WERI-Rb-1 (cell line): ENCODE results near the gene DSTN.

ENCODE experiments used
- DNase-seq: peaks from one replicate; pipeline ENCODE4 v3.0.0-alpha.2; 2020
- H3K27ac ChIP-seq: fragments of 250-450 bp; sonication (Bioruptor Pico); 2 replicates; pipeline ENCODE4 v1.5.1; 2020; ENCODE audit warnings: mild to moderate bottlenecking, moderate library complexity
- H3K27me3 ChIP-seq: fragments of 250-450 bp; sonication (Bioruptor Pico); 2 replicates; pipeline ENCODE4 v1.5.1; 2021; ENCODE audit warnings: mild to moderate bottlenecking, low read depth, moderate library complexity; ENCODE audit not compliant: insufficient read depth, severe bottlenecking
- H3K36me3 ChIP-seq: fragments of 250-450 bp; sonication (Bioruptor Pico); 2 replicates; pipeline ENCODE4 v1.5.1; 2020; ENCODE audit warnings: mild to moderate bottlenecking, moderate library complexity
- H3K4me3 ChIP-seq: 2 replicates; pipeline ENCODE4 v1.5.1; 2011; ENCODE audit warnings: low read depth, mild to moderate bottlenecking, control low read depth, low read length
- H3K9me3 ChIP-seq: fragments of 250-450 bp; sonication (Bioruptor Pico); 2 replicates; pipeline ENCODE4 v1.5.1; 2021; ENCODE audit warnings: mild to moderate bottlenecking, moderate library complexity; ENCODE audit not compliant: severe bottlenecking
- TF ChIP-seq, protein P1 (sequence below): IDR thresholded peaks from 2 replicates; pipeline ENCODE4 v1.5.1; 2011; ENCODE audit warnings: low read depth, mild to moderate bottlenecking, control low read depth, inconsistent platforms, low read length

DSTN gene

DNA sequence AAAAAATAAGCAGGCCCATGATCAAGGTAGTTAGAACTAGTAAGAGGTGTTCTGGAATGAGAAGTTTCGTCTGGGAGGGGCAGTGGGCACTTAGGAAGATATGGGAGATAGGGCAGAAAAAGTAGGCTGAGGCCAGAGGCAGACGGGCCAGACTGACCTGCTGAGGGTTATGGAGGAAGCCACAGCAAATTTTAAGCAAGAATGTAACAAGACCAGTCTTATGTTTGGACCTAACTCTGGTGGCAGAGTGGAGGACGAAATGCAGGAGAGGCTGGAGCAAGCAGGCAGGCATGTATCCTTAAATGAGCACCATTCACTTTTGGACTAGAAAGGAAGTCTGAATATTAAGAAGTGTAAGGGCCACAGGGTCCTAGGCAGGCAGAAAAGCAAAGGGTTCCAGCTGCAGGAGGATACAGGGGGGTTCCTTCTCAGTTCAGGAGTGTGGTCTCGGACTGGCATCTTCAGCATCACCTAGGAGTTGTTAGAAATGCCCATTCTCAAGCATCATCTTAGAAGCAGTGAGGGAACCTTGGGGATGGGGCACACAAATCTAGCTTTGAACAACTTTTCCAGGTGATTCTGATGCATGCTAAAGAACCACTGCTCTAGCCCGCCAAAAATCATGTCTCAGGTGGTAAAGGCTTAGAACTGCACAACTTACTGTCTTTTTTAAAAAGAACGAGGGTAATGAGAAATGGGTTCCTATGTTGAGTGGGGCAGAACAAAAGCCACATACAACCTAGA lies 1.7 kb upstream of the DSTN start:
- Histone ChIP-seq H3K36me3 (no peaks in the 10 kb centered on the region; the same call in none of the 2 replicates), H3K27me3 (no peaks in the 10 kb centered on the region), H3K4me3 (peak overlapping the region; percentile 96), H3K9me3 (no peaks in the 10 kb centered on the region), H3K27ac (no peak overlapping the region; the same call in 1 of the 2 replicates)
- no peak for DNase-seq
- TF ChIP-seq, protein P1, sequence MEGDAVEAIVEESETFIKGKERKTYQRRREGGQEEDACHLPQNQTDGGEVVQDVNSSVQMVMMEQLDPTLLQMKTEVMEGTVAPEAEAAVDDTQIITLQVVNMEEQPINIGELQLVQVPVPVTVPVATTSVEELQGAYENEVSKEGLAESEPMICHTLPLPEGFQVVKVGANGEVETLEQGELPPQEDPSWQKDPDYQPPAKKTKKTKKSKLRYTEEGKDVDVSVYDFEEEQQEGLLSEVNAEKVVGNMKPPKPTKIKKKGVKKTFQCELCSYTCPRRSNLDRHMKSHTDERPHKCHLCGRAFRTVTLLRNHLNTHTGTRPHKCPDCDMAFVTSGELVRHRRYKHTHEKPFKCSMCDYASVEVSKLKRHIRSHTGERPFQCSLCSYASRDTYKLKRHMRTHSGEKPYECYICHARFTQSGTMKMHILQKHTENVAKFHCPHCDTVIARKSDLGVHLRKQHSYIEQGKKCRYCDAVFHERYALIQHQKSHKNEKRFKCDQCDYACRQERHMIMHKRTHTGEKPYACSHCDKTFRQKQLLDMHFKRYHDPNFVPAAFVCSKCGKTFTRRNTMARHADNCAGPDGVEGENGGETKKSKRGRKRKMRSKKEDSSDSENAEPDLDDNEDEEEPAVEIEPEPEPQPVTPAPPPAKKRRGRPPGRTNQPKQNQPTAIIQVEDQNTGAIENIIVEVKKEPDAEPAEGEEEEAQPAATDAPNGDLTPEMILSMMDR, result no peak

DNA sequence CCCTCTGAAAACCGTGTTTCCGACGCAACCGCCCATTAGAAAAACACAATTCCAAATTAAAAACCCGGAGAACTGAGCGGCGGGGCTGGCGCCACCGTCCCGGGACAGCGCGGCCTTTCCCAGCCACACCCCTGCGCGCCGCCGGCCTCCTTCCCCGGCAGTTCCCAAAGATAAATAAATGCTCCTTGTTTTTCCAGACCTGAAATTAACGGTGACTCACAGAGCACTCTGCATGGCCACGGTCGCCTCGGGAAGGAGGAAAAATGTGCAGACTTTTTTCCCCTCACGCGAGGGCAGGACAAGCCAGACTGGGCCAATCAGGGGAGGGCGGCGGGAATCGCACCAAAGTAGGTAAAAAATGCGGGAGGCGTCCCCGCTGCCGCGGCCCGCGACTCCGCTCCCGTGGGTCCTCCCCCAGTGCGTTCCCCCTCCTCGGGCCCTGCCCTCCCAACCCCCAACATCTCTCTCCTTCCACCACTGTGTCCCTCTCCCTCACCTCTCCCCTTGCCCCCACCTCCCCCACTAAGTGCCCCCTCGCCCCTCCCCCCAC lies 828 bp upstream of the DSTN start:
- H3K27me3 ChIP-seq, result no peaks in the 10 kb centered on the region
- TF ChIP-seq, protein P1, result no peak
- H3K36me3 ChIP-seq, result peaks cover 1% of the 10 kb centered on the region
- no peaks in the 10 kb centered on the region for H3K9me3 ChIP-seq
- H3K4me3 ChIP-seq, result peak overlapping the region; percentile 96
- peak; percentile 61 for DNase-seq
- H3K27ac ChIP-seq, result peak overlapping the region; percentile 72

DNA sequence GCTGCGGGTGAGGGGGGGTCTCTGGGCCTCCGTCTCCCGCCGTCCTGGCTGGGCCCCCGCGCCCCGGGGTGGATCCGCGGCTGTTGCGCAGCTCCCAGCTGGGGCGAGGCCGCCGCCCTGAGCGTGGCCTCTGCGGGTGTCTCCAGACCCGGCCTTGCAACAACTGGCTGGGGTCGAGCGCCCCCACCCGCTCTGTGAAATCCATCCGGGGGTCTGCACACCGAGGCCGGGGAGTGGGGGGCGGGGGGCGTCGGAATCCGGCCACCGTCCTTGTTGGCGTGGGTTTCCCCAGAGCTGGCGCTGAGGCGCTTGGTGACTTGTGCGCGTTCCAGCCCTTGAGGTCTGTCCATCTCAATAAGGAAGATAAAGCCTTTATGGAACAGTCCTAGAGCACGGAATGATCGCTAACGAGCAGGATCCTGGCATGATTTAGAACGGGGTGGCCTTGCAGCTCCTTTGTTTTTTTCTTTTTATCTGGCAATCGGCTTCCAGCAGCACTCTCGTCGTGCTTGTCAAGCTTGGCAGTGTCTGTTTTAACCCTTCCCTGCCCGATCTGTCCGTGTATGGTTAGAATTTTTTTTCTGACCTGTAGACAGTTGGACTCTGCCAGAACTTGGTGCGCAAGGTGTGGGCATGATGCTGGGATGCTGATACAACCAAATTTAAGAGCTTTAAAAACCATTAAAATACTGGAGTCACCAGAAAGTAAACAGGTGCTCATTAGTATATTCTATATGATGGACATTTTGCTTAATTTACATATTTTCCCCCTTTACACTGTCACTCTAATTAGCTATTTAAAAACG lies 675 bp downstream of the DSTN start:
- Histone ChIP-seq H3K9me3 (no peaks in the 10 kb centered on the region), H3K27ac (peak overlapping the region; percentile 86), H3K27me3 (no peaks in the 10 kb centered on the region), H3K4me3 (peak overlapping the region; percentile 96), H3K36me3 (peaks cover 4% of the 10 kb centered on the region)
- DNase-seq, result peak; percentile 39
- TF ChIP-seq, protein P1, result no peak

DNA sequence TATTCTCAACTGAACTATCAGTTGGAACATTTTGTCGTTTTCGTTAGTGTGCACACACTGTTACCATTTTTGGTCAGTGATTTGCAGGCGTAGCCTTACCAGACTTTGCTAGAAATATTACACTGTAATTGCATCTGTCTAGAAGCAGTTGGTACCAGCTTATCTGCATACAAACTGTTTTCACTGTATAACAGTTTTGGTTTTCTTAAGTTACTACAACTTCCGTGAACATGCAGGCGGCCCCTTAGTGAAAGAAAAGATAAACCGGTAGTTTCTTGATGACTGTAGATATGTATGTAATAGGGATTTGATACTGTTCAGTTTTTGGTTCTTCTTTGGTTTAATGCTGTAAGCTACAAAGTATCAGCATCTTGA lies 1.3 kb downstream of the DSTN start:
- TF ChIP-seq, protein P1, result no peak
- peak overlapping the region; percentile 86; the same call in 1 of the 2 replicates for H3K27ac ChIP-seq
- no peaks in the 10 kb centered on the region for H3K9me3 ChIP-seq
- peak overlapping the region; percentile 96 for H3K4me3 ChIP-seq
- H3K36me3 ChIP-seq, result peaks cover 4% of the 10 kb centered on the region
- H3K27me3 ChIP-seq, result no peaks in the 10 kb centered on the region
- no peak for DNase-seq

DNA sequence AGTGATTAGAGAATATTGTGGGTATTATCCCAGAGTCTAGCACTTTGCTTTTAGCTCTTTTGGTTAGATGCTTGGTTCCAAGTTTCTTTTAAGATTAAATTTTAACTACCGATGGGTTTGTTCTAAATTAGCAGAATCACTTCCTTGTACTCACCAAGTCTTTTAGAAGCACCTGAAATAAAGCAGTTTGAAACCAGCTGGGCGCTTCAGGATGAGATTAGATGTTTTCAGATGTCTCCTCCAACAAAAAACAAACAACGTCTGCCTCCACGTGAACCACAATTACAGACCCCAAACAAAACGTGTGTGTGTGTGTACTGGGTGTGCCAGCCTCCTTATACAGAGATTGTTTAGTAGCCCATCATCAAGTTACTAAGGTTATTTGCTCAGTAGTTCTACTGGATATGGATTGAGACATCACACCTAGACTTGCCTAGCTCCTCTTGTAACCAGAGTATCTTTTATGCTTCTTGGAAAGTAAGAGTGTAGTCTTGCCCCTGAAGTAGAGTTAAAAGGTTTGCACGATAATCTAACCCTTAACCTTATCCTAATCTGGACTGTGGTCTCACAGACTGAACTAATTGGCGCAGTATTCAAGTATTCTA lies 2.3 kb downstream of the DSTN start:
- DNase-seq, result no peak
- Histone ChIP-seq H3K27me3 (no peaks in the 10 kb centered on the region), H3K27ac (no peak overlapping the region), H3K4me3 (no peak overlapping the region), H3K36me3 (peaks cover 4% of the 10 kb centered on the region), H3K9me3 (no peaks in the 10 kb centered on the region)
- TF ChIP-seq, protein P1, result no peak
